ENCODE results near the gene SLC25A10.

Gene SLC25A10

DNA sequence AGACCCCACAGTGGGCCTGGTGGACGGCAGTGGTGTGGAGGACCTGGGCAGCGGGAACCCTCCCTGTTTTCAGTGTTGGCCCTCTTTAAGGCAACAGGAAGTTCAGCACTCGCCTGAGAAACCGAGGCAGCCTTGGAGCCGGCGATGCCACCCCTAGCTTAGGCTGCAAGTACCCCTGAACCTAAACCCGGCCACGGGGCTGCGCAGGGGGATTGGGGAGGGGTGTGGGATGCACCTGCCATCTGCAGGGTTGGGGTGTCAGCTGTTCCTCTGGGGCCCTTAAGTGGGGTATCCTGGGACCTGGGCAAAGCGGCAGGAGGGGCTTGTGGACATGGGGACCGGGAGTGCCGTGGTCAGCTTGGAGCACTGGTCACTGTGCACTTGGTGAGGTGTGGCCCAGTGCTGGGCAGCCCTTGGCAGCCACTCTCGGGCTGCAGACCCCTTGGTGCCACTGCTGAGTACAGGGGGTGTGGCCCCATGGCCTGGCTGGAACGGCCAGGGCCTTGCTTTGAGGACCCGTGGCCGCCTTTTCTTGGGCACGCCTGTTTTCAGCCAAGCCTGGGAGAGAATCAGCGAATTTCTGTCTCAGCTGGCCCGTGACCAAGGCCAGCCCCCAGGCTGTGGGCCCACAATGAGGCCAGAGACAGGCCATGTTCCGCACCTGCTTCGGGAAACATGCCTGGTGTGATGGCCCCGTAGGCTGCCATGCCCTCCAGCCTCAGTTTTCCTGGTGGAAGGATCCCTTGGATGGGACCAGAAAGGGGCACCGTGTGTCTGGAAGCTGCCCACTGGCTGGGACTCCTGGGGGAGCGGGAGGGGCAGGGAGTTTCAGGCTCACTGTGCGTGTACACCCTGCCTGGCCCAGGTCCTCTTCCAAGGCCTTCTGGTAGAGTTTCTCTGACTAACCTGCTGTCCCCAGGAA lies 4.1 kb upstream of the SLC25A10 start:
- peaks cover 14% of the 10 kb centered on the region for H3K4me1 ChIP-seq (ENCODE audit: control insufficient read depth, insufficient read depth, low read length)
- no peak overlapping the region for H3K27ac ChIP-seq (ENCODE audit: low read depth, low read length)
- no peak overlapping the region for H3K4me3 ChIP-seq (ENCODE audit: low read depth, low read length)
- no peaks in the 10 kb centered on the region for H3K27me3 ChIP-seq (ENCODE audit: control insufficient read depth, insufficient read depth, low read length)
- peaks cover 45% of the 10 kb centered on the region for H3K36me3 ChIP-seq (ENCODE audit: control insufficient read depth, insufficient read depth, low read length)
- H3K9me3 ChIP-seq (ENCODE audit: control insufficient read depth, insufficient read depth, low read length) = no peaks in the 10 kb centered on the region
- no peak overlapping the region for H3K9ac ChIP-seq (ENCODE audit: low read depth, low read length)

DNA sequence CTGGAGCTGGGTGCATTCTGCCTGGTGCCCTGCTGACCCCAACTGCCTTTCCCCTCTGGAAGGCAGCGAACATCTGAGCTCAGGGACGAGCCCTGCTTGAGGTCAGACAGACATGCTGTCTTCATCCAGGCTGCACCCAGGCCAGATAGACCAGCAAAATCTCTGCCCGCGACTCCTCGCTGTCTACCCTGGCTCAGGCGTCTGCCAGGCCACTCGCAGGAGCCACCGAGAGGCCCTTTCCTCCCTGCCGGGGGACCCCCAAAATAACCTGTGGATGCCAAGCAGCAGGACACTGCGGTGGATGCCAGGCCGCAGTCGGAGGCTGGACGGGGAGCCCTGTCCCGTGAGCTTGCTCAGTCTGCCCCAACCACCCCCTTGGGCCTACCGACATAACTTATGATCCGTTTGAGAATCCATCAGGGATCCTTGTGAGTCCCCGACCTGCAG lies 3.3 kb upstream of the SLC25A10 start:
- no peak overlapping the region for H3K27ac ChIP-seq (ENCODE audit: low read depth, low read length)
- H3K36me3 ChIP-seq (ENCODE audit: control insufficient read depth, insufficient read depth, low read length) = peaks cover 45% of the 10 kb centered on the region

DNA sequence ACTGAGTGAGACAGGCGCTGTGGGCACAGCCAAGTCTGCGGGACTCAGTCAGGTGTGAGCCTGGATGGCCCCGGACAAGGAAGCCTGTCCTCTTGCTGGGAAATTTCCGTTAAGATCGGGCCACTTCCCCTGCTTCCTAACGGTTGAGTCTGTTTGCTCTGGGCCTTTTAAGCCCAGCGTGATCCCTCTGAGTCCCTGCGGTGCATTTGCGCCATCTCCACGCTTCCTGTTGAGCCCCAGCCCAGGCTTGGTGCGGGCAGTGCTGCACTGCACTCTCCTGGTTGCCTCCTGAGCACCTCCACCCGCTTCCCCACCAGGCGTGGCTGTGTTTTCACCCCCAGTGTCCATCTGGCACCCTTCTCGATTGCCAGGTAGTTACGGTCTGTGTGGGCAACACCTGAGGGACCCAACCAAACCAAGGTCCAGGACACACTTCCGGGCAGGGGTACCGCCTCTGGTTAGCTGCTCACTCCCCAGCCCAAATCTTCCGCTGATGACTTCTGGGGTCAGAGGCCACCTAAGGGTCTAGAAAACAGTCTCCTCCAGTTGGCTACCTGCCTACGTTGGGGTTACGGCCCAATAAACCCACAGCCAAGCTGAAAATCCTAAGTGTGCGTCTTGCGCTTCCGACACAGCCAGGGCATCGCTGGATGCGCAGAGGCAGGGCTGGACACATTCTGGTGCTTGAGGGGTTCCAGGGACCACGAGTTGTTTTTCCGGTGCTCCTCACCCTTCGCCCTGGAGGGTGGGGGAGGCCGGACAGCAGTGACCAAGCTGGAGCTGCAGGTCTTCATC lies 1.4 kb upstream of the SLC25A10 start:
- H3K27me3 ChIP-seq (ENCODE audit: control insufficient read depth, insufficient read depth, low read length) = no peaks in the 10 kb centered on the region
- H3K9ac ChIP-seq (ENCODE audit: low read depth, low read length) = no peak overlapping the region
- peak overlapping the region; percentile 80 for H3K4me3 ChIP-seq (ENCODE audit: low read depth, low read length)
- peak overlapping the region; percentile 59 for H3K27ac ChIP-seq (ENCODE audit: low read depth, low read length)
- no peaks in the 10 kb centered on the region for H3K9me3 ChIP-seq (ENCODE audit: control insufficient read depth, insufficient read depth, low read length)
- H3K4me1 ChIP-seq (ENCODE audit: control insufficient read depth, insufficient read depth, low read length) = peaks cover 20% of the 10 kb centered on the region
- peaks cover 44% of the 10 kb centered on the region for H3K36me3 ChIP-seq (ENCODE audit: control insufficient read depth, insufficient read depth, low read length)

More for the DNA sequence above, 3.3 kb upstream of the SLC25A10 start:
- no peak overlapping the region for H3K9ac ChIP-seq (ENCODE audit: low read depth, low read length)
- H3K27me3 ChIP-seq (ENCODE audit: control insufficient read depth, insufficient read depth, low read length) = no peaks in the 10 kb centered on the region
- no peak overlapping the region for H3K4me3 ChIP-seq (ENCODE audit: low read depth, low read length)
- H3K4me1 ChIP-seq (ENCODE audit: control insufficient read depth, insufficient read depth, low read length) = peaks cover 20% of the 10 kb centered on the region
- H3K9me3 ChIP-seq (ENCODE audit: control insufficient read depth, insufficient read depth, low read length) = no peaks in the 10 kb centered on the region

DNA sequence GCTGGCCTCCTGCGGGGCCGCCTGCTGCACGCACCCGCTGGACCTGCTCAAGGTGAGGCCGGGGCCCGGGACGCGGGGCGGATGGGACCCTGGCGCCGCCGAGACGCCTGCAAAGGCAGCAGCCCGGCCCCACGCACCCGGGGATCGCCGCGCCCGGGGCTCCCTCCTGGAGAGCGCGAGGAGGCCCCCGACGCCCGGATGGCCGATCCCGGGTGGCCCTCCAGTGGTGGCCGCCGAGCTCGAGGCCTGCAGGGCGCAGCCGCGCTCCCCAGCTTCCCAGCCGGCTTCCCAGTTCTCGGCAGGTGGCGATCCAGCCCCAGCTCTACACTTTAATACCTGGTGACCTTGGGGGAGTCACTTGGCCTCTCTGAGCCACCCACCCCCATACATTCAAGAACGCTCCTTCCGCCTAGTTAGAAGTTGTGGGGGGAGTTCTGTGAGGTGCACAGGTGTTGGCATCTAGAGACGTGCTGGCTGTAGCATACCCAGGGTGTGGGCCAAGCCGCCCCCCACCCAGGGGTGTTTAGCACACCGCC lies 452 bp downstream of the SLC25A10 start:
- Histone ChIP-seq H3K4me1 (ENCODE audit: control insufficient read depth, insufficient read depth, low read length) (peaks cover 20% of the 10 kb centered on the region), H3K4me3 (ENCODE audit: low read depth, low read length) (peak overlapping the region; percentile 80), H3K9ac (ENCODE audit: low read depth, low read length) (peak overlapping the region; percentile 56; the same call in 1 of the 2 replicates), H3K27me3 (ENCODE audit: control insufficient read depth, insufficient read depth, low read length) (no peaks in the 10 kb centered on the region), H3K36me3 (ENCODE audit: control insufficient read depth, insufficient read depth, low read length) (peaks cover 35% of the 10 kb centered on the region), H3K9me3 (ENCODE audit: control insufficient read depth, insufficient read depth, low read length) (no peaks in the 10 kb centered on the region), H3K27ac (ENCODE audit: low read depth, low read length) (no peak overlapping the region)

DNA sequence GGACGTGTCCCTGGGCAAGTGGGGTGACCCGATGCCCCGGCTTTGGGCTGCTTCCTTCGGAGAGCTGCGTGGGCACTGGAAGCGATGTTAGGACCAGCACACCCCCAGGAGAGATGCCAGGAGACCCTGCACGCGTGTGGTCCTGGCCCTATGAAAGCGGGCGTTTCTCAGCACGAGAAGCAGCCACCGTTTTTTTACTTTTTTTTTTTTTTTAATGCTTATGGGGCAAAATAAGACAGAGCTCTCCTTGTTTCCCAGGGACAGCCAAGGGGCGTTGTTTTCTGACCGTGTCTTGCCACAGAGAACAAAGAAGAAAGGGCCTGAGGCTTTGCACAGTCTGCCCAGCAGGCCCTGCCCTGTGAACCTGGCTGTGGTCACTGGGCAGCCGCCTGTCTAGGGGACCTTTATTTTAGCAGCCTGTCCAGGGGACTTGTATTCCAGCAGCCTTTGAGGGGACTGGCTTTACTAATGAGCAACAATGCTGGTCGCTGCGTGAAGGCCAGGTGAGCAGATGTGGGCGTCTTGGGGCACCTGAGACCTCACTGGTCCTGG lies 996 bp downstream of the SLC25A10 start:
- Histone ChIP-seq H3K4me1 (ENCODE audit: control insufficient read depth, insufficient read depth, low read length) (peaks cover 20% of the 10 kb centered on the region), H3K36me3 (ENCODE audit: control insufficient read depth, insufficient read depth, low read length) (peaks cover 35% of the 10 kb centered on the region), H3K9ac (ENCODE audit: low read depth, low read length) (0 out of 2 replicates have a peak overlapping the region, but pooled peaks have one; percentile 56), H3K27ac (ENCODE audit: low read depth, low read length) (no peak overlapping the region), H3K27me3 (ENCODE audit: control insufficient read depth, insufficient read depth, low read length) (no peaks in the 10 kb centered on the region), H3K4me3 (ENCODE audit: low read depth, low read length) (peak overlapping the region; percentile 80), H3K9me3 (ENCODE audit: control insufficient read depth, insufficient read depth, low read length) (no peaks in the 10 kb centered on the region)

DNA sequence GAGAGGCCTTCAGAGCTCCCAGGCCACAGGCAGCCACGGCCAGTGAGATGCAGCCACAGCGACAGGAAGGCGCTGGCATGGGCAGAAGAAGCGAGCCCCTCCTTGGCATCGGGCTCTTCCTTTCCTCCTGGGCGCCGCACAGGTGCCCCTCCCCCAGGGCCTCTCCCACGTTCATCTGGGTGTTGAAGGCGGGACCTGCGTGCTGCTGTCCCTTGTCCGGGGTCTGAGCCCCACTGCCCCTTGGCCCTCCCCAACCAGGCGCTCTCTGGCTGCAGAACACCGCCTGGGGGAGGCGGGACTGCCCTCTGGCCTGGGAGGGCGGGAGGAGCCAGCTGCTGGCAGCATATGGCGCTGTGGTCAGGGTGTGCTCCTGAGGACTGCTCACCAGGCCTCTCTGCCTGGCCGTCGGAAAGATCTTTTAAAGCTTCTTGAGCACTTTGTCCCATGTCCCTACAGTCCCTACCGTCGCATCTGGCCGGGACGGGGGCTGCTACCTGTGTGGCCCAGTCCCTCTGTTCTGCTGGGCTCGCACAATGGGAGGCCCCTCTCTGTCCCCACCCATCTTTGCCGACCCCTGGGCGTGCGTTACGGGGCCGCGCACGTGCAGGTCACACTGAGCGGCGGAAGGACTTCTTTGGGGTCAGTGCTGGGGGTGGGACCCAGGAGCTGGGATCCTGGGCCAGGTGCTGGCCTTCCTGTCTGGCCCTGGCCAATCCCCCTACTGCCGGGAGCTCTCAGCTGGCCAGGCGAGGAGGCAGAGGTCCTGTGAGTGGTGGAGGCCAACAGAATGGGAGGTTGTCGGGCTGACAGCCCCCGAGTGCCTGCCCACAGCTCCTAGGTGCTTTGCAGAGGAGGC lies 1.7 kb downstream of the SLC25A10 start:
- H3K27me3 ChIP-seq (ENCODE audit: control insufficient read depth, insufficient read depth, low read length) = no peaks in the 10 kb centered on the region
- no peak overlapping the region for H3K27ac ChIP-seq (ENCODE audit: low read depth, low read length)
- peak overlapping the region; percentile 80 for H3K4me3 ChIP-seq (ENCODE audit: low read depth, low read length)
- H3K4me1 ChIP-seq (ENCODE audit: control insufficient read depth, insufficient read depth, low read length) = peaks cover 20% of the 10 kb centered on the region
- no peaks in the 10 kb centered on the region for H3K9me3 ChIP-seq (ENCODE audit: control insufficient read depth, insufficient read depth, low read length)
- peaks cover 31% of the 10 kb centered on the region for H3K36me3 ChIP-seq (ENCODE audit: control insufficient read depth, insufficient read depth, low read length)
- H3K9ac ChIP-seq (ENCODE audit: low read depth, low read length) = no peak overlapping the region

DNA sequence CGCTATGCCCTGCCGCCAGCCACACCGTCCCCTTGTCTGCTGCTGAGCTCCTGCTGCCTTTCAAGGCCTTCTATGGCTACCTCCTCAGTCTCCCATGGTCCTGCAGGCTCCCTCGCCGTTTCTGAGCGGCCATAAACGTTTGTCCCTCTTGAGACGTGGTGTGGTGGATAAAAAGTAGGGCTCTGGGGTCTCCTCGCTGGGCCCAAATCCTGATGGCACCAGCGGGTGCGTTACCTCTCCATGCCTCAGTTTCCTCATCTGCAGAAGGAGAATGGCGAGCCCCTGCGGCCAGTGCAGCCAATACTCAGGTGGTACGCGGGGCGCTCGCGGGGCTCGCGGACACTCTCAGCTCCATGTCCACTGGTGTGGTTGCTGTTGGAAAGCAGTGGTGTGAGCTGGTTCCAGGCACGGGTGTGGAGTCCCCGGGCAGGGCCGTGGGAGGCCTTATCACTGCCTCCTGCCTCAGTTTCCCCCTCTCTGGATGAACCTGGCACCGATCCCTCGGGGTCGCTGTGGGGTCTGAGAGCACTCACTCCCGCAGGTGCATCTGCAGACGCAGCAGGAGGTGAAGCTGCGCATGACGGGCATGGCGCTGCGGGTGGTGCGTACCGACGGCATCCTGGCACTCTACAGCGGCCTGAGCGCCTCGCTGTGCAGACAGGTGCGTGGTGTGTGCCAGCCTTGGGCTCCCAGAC lies 2.5 kb downstream of the SLC25A10 start:
- peaks cover 34% of the 10 kb centered on the region for H3K36me3 ChIP-seq (ENCODE audit: control insufficient read depth, insufficient read depth, low read length)
- peaks cover 20% of the 10 kb centered on the region for H3K4me1 ChIP-seq (ENCODE audit: control insufficient read depth, insufficient read depth, low read length)
- no peak overlapping the region for H3K4me3 ChIP-seq (ENCODE audit: low read depth, low read length)
- H3K9ac ChIP-seq (ENCODE audit: low read depth, low read length) = no peak overlapping the region
- no peaks in the 10 kb centered on the region for H3K9me3 ChIP-seq (ENCODE audit: control insufficient read depth, insufficient read depth, low read length)
- no peaks in the 10 kb centered on the region for H3K27me3 ChIP-seq (ENCODE audit: control insufficient read depth, insufficient read depth, low read length)
- no peak overlapping the region for H3K27ac ChIP-seq (ENCODE audit: low read depth, low read length)

DNA sequence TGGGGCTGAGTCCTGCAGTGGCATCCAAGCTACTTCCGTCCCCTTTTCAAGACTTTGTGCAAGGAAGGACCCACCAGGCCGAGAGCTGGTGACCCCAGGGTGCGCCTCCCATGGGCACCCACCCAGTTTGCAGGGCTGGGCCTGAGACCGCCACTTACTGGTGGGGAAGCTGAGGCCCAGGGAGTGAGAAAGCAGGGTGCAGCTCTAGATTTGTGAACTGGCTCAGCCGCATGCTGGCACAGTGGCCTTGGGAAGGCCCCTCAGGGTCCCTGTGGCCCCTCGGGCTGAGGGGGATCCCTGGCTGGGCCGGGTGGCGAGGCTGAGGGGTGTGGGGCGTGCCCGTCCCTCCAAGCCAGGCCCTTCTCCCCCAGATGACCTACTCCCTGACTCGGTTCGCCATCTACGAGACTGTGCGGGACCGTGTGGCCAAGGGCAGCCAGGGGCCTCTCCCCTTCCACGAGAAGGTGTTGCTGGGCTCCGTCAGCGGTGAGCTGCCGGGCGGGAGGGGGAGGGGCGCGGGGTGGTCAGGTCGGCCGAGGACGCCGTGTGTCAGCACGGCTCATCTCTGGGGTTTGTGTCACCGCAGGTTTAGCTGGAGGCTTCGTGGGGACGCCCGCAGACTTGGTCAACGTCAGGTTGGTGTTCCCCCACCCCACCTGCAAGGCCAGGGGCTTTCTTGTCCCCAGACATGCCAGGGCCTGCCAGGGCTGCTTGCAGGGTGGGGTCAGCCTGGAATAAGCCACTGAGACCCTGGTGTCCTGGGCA lies 3.2 kb downstream of the SLC25A10 start:
- H3K4me3 ChIP-seq (ENCODE audit: low read depth, low read length) = no peak overlapping the region
- no peaks in the 10 kb centered on the region for H3K9me3 ChIP-seq (ENCODE audit: control insufficient read depth, insufficient read depth, low read length)
- H3K4me1 ChIP-seq (ENCODE audit: control insufficient read depth, insufficient read depth, low read length) = peaks cover 20% of the 10 kb centered on the region
- no peaks in the 10 kb centered on the region for H3K27me3 ChIP-seq (ENCODE audit: control insufficient read depth, insufficient read depth, low read length)
- H3K9ac ChIP-seq (ENCODE audit: low read depth, low read length) = no peak overlapping the region
- no peak overlapping the region for H3K27ac ChIP-seq (ENCODE audit: low read depth, low read length)
- H3K36me3 ChIP-seq (ENCODE audit: control insufficient read depth, insufficient read depth, low read length) = peaks cover 36% of the 10 kb centered on the region

DNA sequence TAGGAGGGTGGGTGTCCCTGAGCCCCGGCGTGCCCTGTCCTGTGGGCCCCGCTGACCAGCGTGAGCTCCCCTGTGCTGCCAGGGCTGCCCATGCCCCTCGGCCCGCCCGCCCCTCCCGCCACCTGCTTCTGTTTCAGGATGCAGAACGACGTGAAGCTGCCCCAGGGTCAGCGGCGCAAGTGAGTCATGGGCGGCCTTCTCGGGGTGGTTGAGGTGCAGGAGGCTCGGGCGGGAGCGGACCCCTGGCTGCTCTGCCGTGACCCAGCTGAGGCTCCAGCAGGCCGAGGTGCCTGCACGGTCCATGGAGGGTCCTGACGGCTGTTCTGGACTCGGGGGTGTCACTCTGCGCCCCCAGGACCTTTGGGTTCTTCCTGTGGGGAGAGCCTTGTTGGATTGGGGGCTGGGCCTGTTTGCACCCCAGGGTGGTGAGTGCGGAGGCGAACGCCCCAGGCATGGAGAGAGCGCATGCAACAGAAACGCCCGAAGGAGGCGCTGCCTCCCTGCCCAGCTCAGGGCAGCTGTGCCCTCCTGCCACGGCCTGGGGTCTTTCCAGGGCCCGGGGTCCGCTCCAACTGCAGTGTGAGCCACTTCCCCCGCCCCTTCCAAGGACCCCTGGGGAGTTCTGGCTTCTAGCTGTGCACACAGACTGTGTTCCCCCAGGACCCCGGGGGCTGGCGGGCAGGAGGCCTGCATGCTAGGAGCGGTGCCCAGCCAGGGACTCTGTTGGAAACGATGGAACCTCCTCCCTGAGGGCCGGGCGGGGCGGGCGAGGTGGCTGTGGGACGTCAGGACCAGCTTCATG lies 4.0 kb downstream of the SLC25A10 start:
- peaks cover 36% of the 10 kb centered on the region for H3K36me3 ChIP-seq (ENCODE audit: control insufficient read depth, insufficient read depth, low read length)
- no peak overlapping the region for H3K4me3 ChIP-seq (ENCODE audit: low read depth, low read length)
- no peaks in the 10 kb centered on the region for H3K9me3 ChIP-seq (ENCODE audit: control insufficient read depth, insufficient read depth, low read length)
- no peak overlapping the region for H3K9ac ChIP-seq (ENCODE audit: low read depth, low read length)
- H3K4me1 ChIP-seq (ENCODE audit: control insufficient read depth, insufficient read depth, low read length) = peaks cover 14% of the 10 kb centered on the region
- no peaks in the 10 kb centered on the region for H3K27me3 ChIP-seq (ENCODE audit: control insufficient read depth, insufficient read depth, low read length)
- H3K27ac ChIP-seq (ENCODE audit: low read depth, low read length) = no peak overlapping the region
